ENCODE data around the gene CD160.
"Not testable (repeated sequence)": the region's sequence is repeated elsewhere in the genome, so short reads cannot be mapped to it uniquely, and the experiment has no call there.

CD160 gene

DNA sequence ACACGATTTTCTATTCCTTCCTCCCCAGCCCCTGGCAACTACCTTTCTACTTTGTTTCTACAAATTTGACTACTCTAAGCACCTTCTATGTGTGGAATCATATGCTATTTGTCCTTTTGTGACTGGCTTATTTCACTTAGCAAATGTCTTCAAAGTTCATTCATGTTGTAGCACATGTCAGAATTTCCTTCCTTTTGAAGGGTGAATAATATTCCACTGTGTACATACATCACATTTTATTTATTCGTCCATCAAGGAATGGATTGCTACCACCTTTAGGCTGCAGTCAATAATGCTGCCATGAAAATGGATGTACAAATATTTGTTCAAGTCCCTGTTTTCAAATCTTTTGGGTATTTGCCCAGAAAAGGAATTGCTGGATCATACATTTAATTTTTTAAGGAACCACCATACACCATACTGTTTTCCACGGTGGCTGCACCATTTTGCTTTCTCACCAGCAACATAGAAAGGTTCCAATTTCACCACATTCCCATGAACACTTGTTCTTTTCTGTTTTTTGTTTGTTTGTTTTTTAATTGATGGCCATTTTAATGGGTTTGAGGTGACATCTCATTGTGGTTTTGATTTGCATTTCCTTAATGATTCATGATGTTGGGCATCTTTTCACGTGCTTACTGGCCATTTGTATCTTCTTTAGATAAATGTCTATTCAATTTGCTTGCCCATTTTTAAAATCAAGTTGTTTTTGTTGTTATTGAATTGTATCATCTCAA is 8.8 kb upstream of the CD160 start:
- DNase-seq, result no peak

DNA sequence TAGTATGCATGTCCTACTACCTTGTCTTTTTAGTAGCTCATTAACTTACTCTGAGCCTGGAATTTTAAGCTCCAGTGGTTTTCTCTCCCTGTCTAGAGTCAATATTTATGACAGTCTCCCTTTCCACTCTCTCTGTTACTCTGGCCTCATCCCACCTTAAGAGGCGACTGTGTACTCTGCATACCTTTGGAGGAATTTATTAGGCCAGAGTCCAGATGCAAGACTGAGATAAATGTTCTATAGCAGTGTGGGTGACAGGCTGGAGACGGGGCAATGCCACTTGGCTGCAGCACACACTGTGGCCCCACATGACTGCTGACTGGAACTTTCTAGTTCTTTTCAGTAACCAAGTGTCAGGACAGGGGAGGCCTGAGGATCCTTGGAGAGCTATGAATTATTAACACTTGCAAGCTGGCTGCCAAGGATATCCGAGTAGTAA is 8.1 kb upstream of the CD160 start:
- no peak for DNase-seq

DNA sequence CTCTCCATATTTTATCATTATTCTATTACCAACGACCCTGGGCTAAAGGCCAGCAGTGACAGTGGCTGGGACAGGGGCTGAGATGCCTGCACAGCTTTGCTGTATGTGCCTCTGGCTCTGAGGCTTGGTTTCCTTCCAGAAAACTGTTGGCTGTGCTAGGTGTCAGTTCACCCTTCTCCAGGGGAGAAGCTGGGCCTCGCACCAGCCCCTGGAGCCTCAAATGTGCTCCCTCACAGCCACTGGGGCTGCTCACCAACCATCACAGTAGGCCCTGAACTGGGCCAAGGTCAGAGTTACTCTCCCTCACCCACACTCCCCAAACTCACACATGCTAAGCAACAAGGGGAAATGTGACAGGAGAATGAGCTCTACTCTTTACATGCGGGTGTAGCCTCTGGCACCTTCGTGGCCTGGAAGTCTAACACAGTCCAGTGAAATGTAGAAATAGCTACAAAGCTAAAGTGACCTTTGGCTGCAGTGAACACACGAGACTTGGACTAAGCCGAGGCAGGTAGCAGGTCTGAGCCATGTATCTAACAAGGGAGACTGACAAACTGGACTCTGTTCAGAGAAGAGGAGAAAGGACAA is 4.7 kb upstream of the CD160 start:
- no peak for DNase-seq

DNA sequence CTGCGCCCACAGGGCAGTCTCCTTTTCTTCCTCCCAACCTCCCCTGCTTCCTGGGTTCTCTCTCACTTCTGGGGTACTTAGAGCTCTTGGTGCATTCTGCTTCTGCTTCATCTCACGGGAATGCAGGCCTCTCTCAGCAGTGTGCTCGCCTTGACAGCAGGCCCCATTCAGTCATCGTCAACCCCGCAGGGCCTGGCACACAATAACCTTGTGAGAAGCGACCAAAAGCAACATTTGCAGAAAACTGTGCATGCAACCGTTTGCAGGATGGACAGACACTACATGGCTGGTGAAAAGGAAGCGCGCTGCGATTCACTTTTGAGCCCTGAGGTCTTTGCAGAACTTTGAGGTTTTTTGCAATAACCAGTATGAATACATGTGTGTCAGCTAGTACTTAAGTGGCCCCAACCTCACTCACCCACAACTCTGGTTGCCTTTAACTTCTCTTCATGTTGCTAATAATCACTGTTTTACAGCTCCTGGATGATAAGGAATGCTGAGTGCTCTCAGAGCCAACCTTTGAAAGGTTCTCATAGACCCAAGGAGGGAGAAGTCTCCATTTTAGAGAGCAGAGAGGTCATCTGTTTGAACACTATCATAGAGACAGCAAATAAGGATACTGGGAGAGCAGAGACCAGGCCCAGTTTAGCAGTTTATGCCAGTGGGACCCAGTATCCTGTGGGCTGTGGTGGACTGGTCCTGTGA is 2.5 kb upstream of the CD160 start:
- no peak for DNase-seq

GRCh38 chr1:145717833-145718232 is 1.5 kb upstream of the CD160 start:
- DNase-seq, result no peak

DNA sequence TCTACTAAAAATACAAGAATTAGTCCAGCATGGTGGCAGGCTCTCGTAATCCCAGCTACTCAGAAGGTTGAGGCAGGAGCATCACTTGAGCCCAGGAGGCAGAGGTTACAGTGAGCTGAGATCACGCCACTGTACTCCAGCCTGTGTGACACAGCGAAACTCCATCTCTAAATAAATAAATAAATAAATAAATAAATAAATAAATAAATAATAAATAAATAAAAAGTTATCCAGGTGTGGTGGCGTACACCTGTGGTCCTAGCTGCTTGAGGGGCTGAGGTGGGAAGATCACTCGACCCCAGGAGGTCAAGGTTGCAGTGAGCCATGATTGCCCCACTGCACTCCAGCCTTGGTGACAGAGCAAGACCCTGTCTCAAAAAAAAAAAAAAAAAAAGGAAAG is 834 bp upstream of the CD160 start:
- not testable (repeated sequence) for DNase-seq

- no peak for DNase-seq
Measured at GRCh38 chr1:145720556-145720877, 1.2 kb downstream of the CD160 start.

DNA sequence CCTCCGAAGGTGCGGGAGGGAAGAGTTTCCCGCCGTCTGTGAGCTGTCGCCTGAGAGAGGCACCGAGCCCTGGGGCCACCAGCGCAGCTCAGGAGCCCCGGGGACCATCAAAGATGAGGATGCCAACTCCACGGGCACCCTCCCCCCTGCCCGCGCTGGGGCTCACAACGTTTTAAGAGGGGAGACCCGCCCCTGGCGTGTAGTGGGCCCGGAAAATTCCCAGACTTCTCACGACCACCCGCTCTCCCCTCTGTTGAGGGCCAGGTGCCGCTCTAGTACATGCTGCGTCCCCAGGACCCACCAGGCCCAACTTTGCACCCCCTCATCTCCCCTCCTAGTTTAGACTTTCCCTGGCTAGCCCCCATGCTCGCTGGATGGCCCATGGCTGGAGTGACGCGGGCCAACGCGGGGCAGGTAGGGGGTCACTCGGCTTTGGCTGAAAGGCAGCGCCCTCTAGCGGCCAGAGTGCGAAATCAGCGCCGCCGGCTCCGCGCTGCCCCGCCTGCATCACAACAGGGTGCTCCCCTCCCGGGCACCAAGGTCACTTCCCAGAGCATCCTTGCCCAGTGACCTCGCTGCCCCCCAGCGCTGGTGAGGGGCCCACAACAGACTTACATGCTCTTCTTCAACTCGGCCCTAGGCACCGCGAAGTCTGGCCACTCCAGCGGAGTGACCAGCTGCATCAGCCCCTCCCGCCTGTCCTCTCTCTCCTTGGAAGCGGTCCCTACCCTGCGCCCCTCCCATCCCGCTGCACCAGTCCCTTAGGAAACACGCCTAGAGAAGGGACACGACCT is 1.8 kb downstream of the CD160 start:
- DNase-seq, result peak; percentile 67 to 73 (median 69)

- not testable (repeated sequence) for DNase-seq
Measured at GRCh38 chr1:145726193-145726592, 6.9 kb downstream of the CD160 start.

DNA sequence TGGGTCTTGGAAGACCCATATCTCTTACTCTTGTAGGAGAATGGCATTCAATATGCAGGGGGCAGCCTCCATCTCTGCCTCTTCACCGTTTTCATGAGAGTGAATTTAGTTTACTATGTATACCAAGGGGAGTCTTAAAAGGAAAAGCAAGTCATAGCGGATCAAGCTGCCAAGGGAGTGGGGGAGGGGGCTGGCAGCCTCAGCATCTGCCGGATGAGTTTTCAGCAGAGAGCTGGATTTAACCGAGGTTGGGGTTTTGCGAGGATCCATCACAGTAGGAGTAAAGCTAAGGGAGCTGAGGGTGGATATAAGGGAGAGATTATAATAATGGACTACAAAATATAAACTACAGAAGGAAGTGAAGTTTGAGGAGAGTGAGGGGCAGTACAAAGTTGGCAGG is 9.9 kb downstream of the CD160 start:
- DNase-seq, result no peak

DNA sequence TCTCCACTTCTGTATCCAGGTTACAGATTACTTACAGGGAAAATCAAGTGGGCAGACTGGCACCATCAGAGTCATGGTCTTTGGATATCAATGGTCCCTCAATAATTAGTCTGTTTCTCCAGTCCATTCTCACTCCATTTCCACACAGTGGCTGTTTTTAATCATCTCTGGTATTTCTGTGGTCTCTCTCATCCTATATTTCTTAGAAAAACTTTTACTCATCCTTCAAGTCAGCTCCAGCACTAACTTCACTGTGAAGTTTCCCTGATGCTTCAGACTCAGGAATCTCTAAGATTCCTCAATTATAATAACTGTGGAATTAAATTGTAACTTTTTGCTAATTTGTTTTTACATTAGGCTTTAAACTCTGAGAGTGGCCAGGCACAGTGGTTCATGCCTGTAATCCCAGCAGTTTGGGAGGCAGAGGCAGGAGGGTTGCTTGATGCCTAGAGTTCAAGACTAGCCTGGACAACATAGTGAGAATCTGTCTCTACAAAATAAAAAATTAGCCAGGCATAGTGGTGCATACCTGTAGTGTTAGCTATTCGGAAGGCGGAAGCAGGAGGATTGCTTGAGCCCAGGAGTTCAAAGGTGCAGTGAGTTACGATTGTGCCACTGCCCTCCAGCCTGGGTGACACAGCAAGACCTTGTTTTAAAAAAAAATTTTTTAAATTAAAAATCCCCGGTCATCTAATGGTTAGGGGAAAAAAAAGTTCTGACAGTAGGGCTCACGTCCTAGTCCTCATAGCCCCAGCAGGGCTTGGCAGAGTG is 10.6 kb downstream of the CD160 start:
- no peak for DNase-seq

DNA sequence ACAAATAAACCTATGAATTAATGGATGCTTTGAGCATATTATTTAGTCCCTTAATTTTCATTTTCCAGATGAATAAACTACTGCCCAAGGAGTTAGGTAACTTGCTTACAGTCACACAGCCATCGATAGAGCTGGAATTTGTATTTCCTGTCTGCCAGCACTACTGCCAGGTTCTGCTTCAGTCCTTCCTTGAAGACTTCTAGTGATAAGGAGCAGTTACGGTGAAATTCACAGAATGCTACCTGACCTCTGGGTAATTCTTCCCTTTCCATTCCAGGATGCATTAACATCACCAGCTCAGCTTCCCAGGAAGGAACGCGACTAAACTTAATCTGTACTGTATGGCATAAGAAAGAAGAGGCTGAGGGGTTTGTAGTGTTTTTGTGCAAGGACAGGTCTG is 11.2 kb downstream of the CD160 start:
- no peak for DNase-seq

DNA sequence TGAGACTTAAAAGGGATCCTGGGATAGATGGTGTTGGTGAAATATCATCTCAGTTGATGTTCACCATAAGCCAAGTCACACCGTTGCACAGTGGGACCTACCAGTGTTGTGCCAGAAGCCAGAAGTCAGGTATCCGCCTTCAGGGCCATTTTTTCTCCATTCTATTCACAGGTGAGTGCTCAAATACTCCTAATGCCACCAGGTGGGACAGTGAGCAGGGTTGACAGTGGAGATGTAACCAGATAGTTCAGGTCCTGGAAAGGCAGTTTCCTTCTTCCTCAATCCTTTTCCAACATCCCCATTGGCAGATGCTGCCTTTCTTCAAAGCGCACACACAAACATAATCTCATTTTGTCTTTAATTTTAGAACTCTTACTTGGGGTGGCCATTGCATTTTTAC is 11.6 kb downstream of the CD160 start:
- DNase-seq, result no peak

DNA sequence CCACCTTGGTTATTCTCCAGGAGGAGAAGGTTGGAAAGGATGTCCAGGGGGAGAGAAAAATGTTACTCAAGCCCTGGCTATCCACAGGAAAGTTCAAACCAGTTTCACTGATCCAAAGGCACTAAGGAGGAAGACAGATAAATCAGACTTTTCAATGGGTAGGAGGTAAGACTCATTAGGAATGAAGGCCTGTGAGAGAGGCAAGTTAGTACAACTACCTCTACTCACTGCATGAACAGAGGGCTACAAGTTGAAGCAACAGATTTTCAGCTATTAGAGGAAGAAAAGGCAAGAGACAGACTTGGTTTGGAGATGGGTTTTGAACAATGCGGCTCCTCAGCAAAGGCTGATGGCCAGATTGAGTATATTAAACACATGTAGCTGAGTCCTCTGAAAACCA is 16.9 kb downstream of the CD160 start:
- DNase-seq, result no peak

DNA sequence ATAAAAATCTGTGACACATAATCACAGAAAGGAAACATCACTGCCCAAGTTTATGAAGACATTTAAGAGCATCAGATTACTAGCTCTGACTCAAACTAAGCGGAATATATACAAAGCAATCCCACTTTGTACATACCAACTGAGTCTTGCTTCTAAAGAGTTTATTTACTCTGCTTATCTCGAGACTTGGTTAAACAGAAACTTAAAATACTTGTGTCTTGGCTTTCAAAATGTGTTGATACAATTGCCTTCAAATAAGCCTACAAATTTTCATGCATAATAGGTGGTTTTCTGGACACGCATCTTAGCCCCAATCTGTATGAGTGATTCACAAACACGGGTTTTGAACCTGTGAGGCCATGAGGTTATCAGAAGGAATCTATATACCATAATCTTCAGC is 21.0 kb downstream of the CD160 start:
- DNase-seq, result no peak

- no peak for DNase-seq
Measured at GRCh38 chr1:145747398-145748247, 28.3 kb downstream of the CD160 start.

DNA sequence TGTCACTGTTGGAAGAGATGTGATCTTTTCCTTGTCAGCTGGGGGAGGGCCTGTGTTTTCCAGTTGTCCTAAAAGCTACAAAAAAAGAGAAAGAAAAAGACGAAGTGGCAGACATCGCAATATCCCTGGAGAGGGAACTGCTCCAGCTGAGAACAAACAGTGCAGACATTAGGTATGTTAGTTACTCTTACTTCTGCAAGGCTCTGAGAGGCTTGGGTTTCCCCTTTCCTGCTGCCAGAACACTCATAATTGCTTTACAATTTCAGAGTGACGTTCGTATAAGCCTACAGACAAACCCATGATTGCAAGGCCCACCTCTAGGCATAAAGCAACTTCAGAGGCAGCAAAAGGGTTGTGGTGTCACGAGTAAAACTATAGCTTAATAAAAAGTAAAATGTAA is 31.1 kb downstream of the CD160 start:
- no peak for DNase-seq

DNA sequence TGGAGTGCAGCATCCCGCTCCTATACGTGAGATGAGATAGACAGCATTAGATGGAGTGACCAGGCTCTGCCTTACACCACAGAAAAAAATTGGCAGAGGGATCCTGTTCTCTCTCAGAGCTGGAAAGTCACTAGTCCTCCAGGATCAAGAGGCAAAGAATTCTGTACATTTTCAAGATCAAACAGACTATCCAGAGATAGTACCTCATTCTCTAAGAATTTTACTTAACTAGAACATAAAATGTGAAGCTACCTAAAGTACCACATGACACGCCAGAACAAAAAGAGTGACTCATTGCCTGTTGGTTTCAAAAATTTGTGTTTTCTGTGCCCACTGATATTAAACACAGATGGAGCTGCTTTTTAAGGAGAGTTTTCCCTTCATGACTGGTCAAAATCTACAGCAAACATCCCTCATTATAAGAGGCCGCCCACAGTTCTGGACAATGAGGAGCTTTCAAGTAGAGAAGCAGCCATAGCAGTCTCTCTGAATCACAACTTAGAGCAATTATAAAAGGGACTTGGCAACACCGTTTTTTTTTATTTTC is 32.3 kb downstream of the CD160 start:
- DNase-seq, result no peak

DNA sequence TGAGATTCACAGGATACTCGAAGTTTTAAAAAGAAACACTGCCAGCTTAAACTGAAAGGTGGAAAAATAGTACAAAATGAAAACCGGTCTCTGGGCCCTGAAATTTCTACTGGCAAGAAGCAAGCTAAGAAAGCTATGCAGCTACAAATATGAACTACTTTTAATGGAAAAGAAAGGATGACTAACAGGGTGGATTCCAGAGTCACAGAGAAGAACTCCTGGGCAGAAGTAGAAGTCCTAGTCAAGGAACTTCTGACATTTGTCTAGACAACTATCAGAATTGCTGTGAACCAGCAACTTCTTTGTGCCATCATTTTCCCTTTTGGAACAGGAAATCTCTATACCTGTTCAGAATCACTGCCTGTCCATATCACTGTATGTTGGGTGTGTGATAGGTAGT is 38.1 kb downstream of the CD160 start:
- no peak for DNase-seq

GRCh38 chr1:145758116-145758515 is 38.8 kb downstream of the CD160 start:
- no peak for DNase-seq

- no peak for DNase-seq
Measured at GRCh38 chr1:145758575-145758974, 39.3 kb downstream of the CD160 start.

DNA sequence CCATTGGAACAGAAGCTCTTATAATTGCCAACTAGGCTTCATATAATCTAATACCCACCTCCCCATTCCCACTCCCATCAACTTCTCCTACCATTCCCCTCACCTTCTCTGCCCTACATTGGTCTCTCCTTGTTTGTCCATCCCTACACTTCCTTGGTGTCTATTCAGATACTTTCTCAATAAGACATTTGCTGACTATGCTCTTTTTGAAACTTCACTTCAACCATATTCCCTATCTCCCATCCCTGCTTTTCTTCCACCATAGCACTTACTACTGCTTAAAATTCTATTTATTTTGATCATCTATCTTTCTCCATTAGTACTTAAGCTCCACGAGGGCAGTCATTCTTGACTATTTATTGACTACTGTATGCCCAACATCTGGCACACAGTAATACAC is 40.4 kb downstream of the CD160 start:
- DNase-seq, result no peak
